GM20000 (cell line): ENCODE data around the gene GAPDHS.

Experiments used
- DNase-seq: peaks from one replicate; pipeline ENCODE4 v3.0.0; 2012; ENCODE audit warnings: low spot score
- TF ChIP-seq, protein P1 (sequence below): IDR thresholded peaks from 2 replicates; pipeline ENCODE4 v1.5.1; 2012; ENCODE audit warnings: mild to moderate bottlenecking, control low read depth; ENCODE audit errors: extremely low read depth, missing control alignments

Gene GAPDHS

DNA sequence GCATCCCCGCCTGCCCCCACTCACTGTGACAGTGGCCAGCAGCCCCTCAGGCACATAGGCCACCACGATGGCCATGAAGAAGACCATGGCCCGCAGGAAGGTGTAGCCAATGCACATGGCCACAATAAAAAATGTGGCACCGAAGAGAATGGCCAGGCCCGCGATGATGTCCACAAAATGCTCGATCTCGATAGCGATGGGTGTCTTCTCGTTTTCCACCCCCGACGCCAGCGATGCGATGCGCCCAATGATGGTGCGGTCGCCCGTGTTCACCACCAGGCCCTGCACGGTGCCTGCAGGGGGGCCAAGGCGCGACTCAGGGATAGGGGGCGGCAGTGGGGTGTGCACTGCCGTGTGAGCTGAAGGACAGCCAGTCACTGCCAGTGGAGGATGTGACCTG is 26.5 kb downstream of the GAPDHS start:
- DNase-seq = no peak
- TF ChIP-seq, protein P1, sequence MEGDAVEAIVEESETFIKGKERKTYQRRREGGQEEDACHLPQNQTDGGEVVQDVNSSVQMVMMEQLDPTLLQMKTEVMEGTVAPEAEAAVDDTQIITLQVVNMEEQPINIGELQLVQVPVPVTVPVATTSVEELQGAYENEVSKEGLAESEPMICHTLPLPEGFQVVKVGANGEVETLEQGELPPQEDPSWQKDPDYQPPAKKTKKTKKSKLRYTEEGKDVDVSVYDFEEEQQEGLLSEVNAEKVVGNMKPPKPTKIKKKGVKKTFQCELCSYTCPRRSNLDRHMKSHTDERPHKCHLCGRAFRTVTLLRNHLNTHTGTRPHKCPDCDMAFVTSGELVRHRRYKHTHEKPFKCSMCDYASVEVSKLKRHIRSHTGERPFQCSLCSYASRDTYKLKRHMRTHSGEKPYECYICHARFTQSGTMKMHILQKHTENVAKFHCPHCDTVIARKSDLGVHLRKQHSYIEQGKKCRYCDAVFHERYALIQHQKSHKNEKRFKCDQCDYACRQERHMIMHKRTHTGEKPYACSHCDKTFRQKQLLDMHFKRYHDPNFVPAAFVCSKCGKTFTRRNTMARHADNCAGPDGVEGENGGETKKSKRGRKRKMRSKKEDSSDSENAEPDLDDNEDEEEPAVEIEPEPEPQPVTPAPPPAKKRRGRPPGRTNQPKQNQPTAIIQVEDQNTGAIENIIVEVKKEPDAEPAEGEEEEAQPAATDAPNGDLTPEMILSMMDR = no peak

DNA sequence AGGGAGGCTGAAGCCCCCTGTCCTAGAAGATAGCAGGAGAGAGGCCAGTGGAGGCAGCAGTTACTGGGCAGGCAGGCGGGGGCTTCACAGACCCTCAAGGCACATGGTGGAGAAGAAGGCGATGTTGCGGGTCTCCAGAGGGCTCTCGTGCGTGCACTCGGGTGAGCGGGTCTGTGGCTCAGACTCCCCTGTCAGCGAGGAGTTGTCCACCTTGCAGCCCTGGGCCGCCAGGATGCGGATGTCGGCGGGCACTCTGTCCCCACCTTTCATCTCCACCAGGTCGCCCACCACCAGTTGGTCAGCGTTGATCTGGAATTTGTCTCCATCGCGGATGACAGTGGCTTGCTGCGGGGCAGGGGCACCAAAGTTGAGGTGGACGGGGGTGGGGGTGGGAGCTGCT is 27.0 kb downstream of the GAPDHS start:
- DNase-seq = no peak
- TF ChIP-seq, protein P1 = no peak

DNA sequence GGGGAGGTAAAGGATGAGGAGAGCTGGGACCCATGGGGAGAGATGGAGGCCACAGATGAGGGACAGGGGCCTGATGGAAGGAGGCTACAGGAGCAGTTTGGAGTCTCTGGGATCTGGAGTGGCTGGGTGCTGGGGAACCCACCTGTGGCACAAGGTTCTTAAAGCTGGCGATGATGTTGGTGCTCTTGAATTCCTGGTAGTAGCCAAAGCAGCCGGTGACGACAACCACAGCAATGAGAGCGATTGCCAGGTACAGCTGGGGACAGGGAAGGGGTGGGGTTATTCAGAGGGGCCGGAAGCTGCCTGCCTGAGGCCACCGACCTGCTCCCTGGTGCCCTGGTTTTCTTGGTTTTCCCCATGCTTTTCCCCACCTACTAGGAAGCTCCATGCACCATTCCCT is 27.4 kb downstream of the GAPDHS start:
- TF ChIP-seq, protein P1 = no peak
- DNase-seq = no peak

DNA sequence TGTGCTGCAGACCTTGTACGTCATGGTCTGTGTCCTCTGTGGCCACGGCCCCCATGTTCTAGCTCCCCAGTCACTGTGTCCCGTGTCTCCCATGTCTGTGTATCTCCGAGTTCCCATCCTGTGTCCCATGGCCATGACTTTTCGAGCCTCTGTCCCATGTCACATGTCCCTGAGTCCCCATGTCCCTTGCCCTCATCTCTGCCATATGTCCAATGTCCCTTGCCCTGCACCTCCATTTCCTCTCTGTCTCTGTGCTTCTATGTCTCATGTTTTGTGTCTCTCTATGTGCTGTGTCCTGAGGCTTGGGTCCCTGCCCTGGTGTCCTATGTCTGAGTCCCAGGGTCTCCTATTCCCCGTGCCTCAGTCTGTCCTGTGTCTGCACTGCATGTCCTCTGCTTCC is 28.2 kb downstream of the GAPDHS start:
- TF ChIP-seq, protein P1 = no peak
- no peak for DNase-seq

DNA sequence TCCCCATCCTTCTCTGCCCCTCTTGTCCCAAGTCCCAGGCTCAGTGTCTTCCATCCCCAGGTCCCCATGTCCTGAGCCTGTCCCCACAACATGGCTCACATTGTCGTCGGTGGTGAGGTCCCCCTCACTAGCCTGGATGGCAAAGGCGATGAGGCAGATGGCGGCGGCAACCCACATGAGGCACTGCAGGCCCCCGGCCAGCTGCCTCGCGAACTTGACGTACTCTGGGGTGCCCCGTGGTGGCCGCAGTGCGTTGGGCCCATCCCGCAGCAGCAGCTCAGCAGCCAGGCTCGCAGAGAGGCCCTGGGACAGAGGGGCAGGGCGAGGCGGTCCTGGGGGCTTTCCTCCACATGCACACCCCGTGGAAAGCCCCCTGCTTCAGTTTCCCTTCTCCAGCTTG is 29.1 kb downstream of the GAPDHS start:
- TF ChIP-seq, protein P1 = no peak
- DNase-seq = no peak

DNA sequence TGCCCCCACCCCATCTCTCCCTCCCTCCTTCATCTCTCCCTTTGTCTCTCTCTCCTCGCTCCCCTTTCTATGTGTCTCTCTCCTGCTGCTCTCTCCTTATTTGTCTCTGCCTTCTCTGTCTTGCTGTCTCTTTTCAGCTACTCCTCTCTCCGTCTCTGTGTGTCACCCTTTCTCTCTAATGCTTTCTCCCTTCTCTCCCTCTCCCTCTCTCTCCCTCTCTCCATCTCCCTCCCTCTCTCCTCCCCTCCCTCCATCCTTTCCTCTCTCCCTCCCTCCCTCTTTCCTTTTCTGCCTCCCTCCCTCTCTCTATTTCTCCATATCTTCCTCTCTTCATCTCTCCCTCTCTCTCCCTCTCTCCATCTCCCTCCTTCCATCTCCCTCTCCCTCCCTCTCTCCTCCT is 29.5 kb downstream of the GAPDHS start:
- TF ChIP-seq, protein P1 = no peak
- DNase-seq = no peak

DNA sequence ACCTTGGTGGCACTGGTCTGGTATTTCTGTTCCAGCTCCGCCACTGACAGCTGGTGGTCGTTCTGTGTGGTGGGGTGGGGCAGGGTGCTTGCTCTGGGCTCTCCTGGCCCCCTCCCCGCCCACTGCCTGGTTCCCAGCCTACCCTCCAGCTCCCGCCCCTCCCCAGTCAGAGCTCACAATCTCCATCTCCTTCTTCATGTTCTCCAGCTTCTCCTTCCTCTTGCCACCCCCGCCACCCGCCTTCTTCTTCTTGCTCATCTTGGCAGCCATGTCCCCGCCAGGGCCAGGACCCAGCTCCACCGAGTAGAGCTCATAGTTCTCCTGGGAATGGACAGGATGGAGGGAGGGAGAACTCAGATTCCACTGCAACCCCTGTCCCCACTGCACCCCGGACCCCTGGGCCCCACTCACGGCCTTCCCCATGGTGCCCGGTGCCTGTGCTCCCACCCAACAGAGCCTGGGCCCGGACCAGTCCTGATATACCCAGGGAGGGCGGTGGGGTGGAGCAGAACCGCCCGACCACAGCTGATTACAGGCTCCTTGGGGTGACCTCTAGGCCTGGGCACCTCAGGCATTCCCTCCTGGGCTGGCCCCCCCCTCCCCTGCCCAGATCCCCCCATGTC is 30.1 kb downstream of the GAPDHS start, which contains the start of gene ATP4A:
ATP4A (minus strand) TSS at position 452 of the 623 bp plus-strand sequence; CDS start at position 423, 29 bp downstream.
- no peak for DNase-seq
- TF ChIP-seq, protein P1 = no peak
